Stimulated activated naive CD8-positive, alpha-beta T cell treated with anti-CD3 and anti-CD28 coated beads, Interleukin-15, Interleukin-2, amounts not matched to agents 100 ng/mL and 50 ng/mL, for 24 hours (primary cell): ENCODE measurements around the gene HSD3B7.

Experiments
- H3K27ac Mint-ChIP-seq: one replicate; pipeline ENCODE4 v1.8.0; 2021; ENCODE audit warnings: mild to moderate bottlenecking, mixed read lengths
- H3K27me3 Mint-ChIP-seq: one replicate; pipeline ENCODE4 v1.8.0; 2021; ENCODE audit warnings: mixed read lengths
- H3K36me3 Mint-ChIP-seq: one replicate; pipeline ENCODE4 v1.8.0; 2021; ENCODE audit warnings: low read depth, mixed read lengths
- H3K4me1 Mint-ChIP-seq: one replicate; pipeline ENCODE4 v1.8.0; 2021; ENCODE audit warnings: low read depth, mixed read lengths
- H3K4me3 Mint-ChIP-seq: one replicate; pipeline ENCODE4 v1.8.0; 2021; ENCODE audit warnings: mild to moderate bottlenecking, mixed read lengths
- H3K9me3 Mint-ChIP-seq: one replicate; pipeline ENCODE4 v1.8.0; 2021; ENCODE audit warnings: mixed read lengths

The HSD3B7 gene

GRCh38 chr16:30985401-30986128, 558 bp downstream of the HSD3B7 start:
- no peak overlapping the region for H3K27ac Mint-ChIP-seq

GRCh38 chr16:30986129-30986991, 1.4 kb downstream of the HSD3B7 start:
- H3K4me3 Mint-ChIP-seq: no peak overlapping the region
- H3K27ac Mint-ChIP-seq: no peak overlapping the region
- peaks cover under 1% of the 10 kb centered on the region for H3K36me3 Mint-ChIP-seq
- H3K27me3 Mint-ChIP-seq: no peaks in the 10 kb centered on the region
- H3K4me1 Mint-ChIP-seq: no peaks in the 10 kb centered on the region
- H3K9me3 Mint-ChIP-seq: no peaks in the 10 kb centered on the region

More at GRCh38 chr16:30985401-30986128, 558 bp downstream of the HSD3B7 start:
- Mint-ChIP-seq H3K4me3 (no peak overlapping the region), H3K36me3 (peaks cover 6% of the 10 kb centered on the region), H3K27me3 (no peaks in the 10 kb centered on the region), H3K9me3 (no peaks in the 10 kb centered on the region), H3K4me1 (no peaks in the 10 kb centered on the region)

GRCh38 chr16:30987581-30988190, 2.7 kb downstream of the HSD3B7 start:
- no peaks in the 10 kb centered on the region for H3K9me3 Mint-ChIP-seq
- no peak overlapping the region for H3K4me3 Mint-ChIP-seq
- H3K27ac Mint-ChIP-seq: no peak overlapping the region
- no peaks in the 10 kb centered on the region for H3K27me3 Mint-ChIP-seq
- no peaks in the 10 kb centered on the region for H3K36me3 Mint-ChIP-seq
- H3K4me1 Mint-ChIP-seq: no peaks in the 10 kb centered on the region

- Mint-ChIP-seq H3K36me3 (no peaks in the 10 kb centered on the region), H3K4me3 (no peak overlapping the region), H3K9me3 (no peaks in the 10 kb centered on the region), H3K27ac (no peak overlapping the region), H3K27me3 (no peaks in the 10 kb centered on the region), H3K4me1 (peaks cover 2% of the 10 kb centered on the region)
Observed at GRCh38 chr16:30989469-30990047, 4.6 kb downstream of the HSD3B7 start.

- H3K36me3 Mint-ChIP-seq: no peaks in the 10 kb centered on the region
- H3K27ac Mint-ChIP-seq: no peak overlapping the region
- H3K27me3 Mint-ChIP-seq: no peaks in the 10 kb centered on the region
- no peak overlapping the region for H3K4me3 Mint-ChIP-seq
- H3K4me1 Mint-ChIP-seq: peaks cover 4% of the 10 kb centered on the region
- no peaks in the 10 kb centered on the region for H3K9me3 Mint-ChIP-seq
Observed at GRCh38 chr16:30990105-30990504, 5.1 kb downstream of the HSD3B7 start.

- Mint-ChIP-seq H3K27ac (no peak overlapping the region), H3K4me1 (peaks cover 4% of the 10 kb centered on the region), H3K4me3 (no peak overlapping the region), H3K27me3 (no peaks in the 10 kb centered on the region), H3K36me3 (no peaks in the 10 kb centered on the region), H3K9me3 (no peaks in the 10 kb centered on the region)
Observed at GRCh38 chr16:30991052-30991451, 6.0 kb downstream of the HSD3B7 start.

- Mint-ChIP-seq H3K27me3 (no peaks in the 10 kb centered on the region), H3K27ac (no peak overlapping the region), H3K4me3 (no peak overlapping the region), H3K9me3 (no peaks in the 10 kb centered on the region), H3K4me1 (peaks cover 8% of the 10 kb centered on the region), H3K36me3 (no peaks in the 10 kb centered on the region)
Observed at GRCh38 chr16:30992276-30992780, 7.3 kb downstream of the HSD3B7 start.

- no peaks in the 10 kb centered on the region for H3K27me3 Mint-ChIP-seq
- H3K4me3 Mint-ChIP-seq: no peak overlapping the region
- H3K27ac Mint-ChIP-seq: no peak overlapping the region
- peaks cover 8% of the 10 kb centered on the region for H3K4me1 Mint-ChIP-seq
- H3K36me3 Mint-ChIP-seq: no peaks in the 10 kb centered on the region
- no peaks in the 10 kb centered on the region for H3K9me3 Mint-ChIP-seq
Observed at GRCh38 chr16:30992931-30993816, 8.2 kb downstream of the HSD3B7 start.

- Mint-ChIP-seq H3K27me3 (no peaks in the 10 kb centered on the region), H3K4me1 (peaks cover 8% of the 10 kb centered on the region), H3K27ac (no peak overlapping the region), H3K36me3 (no peaks in the 10 kb centered on the region), H3K4me3 (peak overlapping the region; percentile 65), H3K9me3 (no peaks in the 10 kb centered on the region)
Observed at GRCh38 chr16:30995927-30996323, 10.9 kb downstream of the HSD3B7 start.

- Mint-ChIP-seq H3K9me3 (no peaks in the 10 kb centered on the region), H3K4me1 (peaks cover 8% of the 10 kb centered on the region), H3K27me3 (no peaks in the 10 kb centered on the region), H3K27ac (peak overlapping the region; percentile 50), H3K4me3 (peak overlapping the region; percentile 84), H3K36me3 (no peaks in the 10 kb centered on the region)
Observed at GRCh38 chr16:30996324-30996984, 11.4 kb downstream of the HSD3B7 start.

GRCh38 chr16:30996985-30997724, 12.1 kb downstream of the HSD3B7 start:
- H3K27me3 Mint-ChIP-seq: no peaks in the 10 kb centered on the region
- no peaks in the 10 kb centered on the region for H3K9me3 Mint-ChIP-seq
- no peaks in the 10 kb centered on the region for H3K36me3 Mint-ChIP-seq
- H3K27ac Mint-ChIP-seq: no peak overlapping the region
- peak overlapping the region; percentile 84 for H3K4me3 Mint-ChIP-seq
- peaks cover 8% of the 10 kb centered on the region for H3K4me1 Mint-ChIP-seq

- H3K9me3 Mint-ChIP-seq: no peaks in the 10 kb centered on the region
- H3K27ac Mint-ChIP-seq: no peak overlapping the region
- H3K4me1 Mint-ChIP-seq: peaks cover 8% of the 10 kb centered on the region
- no peaks in the 10 kb centered on the region for H3K27me3 Mint-ChIP-seq
- H3K4me3 Mint-ChIP-seq: peak overlapping the region; percentile 10
- no peaks in the 10 kb centered on the region for H3K36me3 Mint-ChIP-seq
Observed at GRCh38 chr16:30997725-30998711, 13.0 kb downstream of the HSD3B7 start.
